Gastrocnemius medialis (tissue), 4 donors: ENCODE measurements around the gene CSNK2A2.

ENCODE experiments used
- CTCF ChIP-seq, 5 experiments: fragments of 450-650 bp in 3 of 5; fragments of 200-600 bp in 2 of 5; sonication (generic) in 2 of 5; IDR thresholded peaks in 4 of 5; conservative IDR thresholded peaks in 1 of 5; 1 replicate in 4 of 5; 2 replicates in 1 of 5; pipeline ENCODE4 v1.5.1; 2016 to 2019; ENCODE audit warnings: antibody characterized with exemption in 5 of 5, mild to moderate bottlenecking in 3 of 5, moderate library complexity in 3 of 5
- POLR2A ChIP-seq, 2 donors: fragments of 450-650 bp; IDR thresholded peaks; one replicate each; pipeline ENCODE4 v1.6.1; 2017; ENCODE audit warnings: antibody characterized with exemption in 2 of 2, mild to moderate bottlenecking in 2 of 2, moderate library complexity in 2 of 2

DNA sequence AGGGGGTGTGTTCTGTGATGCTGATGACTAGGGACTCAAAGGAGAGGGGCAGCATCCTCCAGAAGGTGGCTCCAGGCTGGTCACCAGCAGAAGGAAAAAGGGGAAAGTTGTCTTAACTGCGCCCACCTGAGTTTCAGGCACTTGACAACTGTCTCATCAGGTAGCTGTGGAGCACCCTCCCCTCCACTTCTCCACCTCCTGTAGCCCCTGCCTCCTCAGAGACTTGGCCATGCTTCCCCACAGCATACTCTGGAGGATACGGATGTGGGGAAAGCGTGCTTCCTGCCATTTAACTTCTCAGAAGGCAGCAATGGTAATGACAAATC is 86.6 kb downstream of the CSNK2A2 start:
- no peak for TF ChIP-seq CTCF (IDR thresholded peaks at IDR 0.05 in 4 of 5, conservative IDR thresholded peaks at IDR 0.05 in 1 of 5)
- no peak for TF ChIP-seq POLR2A (IDR thresholded peaks at IDR 0.05)
